Measurements from ENCODE around the gene MON2. TPM values are rescaled to one million over a fixed set of nuclear protein-coding genes. Genes with fewer than 3 reads are reported as not detected.
"Not testable (repeated sequence)": the region's sequence is repeated elsewhere in the genome, so short reads cannot be mapped to it uniquely, and the experiment has no call there.

MON2 gene, protein sequence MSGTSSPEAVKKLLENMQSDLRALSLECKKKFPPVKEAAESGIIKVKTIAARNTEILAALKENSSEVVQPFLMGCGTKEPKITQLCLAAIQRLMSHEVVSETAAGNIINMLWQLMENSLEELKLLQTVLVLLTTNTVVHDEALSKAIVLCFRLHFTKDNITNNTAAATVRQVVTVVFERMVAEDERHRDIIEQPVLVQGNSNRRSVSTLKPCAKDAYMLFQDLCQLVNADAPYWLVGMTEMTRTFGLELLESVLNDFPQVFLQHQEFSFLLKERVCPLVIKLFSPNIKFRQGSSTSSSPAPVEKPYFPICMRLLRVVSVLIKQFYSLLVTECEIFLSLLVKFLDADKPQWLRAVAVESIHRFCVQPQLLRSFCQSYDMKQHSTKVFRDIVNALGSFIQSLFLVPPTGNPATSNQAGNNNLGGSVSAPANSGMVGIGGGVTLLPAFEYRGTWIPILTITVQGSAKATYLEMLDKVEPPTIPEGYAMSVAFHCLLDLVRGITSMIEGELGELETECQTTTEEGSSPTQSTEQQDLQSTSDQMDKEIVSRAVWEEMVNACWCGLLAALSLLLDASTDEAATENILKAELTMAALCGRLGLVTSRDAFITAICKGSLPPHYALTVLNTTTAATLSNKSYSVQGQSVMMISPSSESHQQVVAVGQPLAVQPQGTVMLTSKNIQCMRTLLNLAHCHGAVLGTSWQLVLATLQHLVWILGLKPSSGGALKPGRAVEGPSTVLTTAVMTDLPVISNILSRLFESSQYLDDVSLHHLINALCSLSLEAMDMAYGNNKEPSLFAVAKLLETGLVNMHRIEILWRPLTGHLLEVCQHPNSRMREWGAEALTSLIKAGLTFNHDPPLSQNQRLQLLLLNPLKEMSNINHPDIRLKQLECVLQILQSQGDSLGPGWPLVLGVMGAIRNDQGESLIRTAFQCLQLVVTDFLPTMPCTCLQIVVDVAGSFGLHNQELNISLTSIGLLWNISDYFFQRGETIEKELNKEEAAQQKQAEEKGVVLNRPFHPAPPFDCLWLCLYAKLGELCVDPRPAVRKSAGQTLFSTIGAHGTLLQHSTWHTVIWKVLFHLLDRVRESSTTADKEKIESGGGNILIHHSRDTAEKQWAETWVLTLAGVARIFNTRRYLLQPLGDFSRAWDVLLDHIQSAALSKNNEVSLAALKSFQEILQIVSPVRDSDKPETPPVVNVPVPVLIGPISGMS (N-terminal part only)
- 10 to 100 TPM; 24.1 to 24.2 TPM for total RNA-seq

DNA sequence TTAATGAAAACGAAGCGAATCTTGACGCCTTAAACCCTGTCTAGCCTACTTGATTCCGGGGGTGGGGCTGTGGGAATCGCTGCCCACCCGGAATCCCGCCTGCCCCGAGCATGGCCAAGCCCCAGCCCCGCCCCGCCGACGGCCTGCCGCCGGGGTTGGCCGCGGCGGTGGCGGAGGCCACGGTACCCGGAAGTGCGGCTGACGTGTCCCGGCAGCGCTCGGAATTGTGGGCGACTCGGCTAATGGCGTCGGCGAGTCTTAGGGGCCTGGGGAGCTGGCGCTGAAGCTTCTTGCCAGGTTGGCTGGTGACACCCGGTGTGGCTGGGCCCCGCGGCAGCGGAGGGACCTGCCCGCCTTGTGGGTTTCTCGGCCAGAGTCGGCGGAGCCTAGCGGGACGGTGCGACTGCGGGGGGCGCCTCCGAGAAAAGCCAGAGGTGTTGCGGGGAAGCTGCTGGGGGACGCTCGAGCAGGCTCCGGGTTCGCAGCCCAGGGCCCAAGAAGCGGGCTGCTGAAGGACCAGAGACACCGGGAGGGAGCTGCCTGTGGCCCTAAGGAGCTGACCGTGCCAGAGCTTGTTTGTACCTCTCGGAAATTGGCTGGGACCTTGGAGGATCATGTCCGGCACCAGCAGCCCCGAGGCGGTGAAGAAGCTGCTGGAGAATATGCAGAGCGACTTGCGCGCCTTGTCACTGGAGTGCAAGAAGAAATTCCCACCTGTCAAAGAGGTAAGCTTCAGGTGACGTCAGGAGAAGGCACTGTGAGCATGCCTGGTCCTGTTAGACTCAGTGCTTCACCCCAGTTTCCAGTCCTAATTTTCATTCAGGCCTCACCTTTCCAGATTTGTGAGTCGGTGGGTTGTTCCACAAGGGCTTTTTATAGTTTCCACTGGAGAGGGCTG is at the start of gene MON2:
Gene MON2 (plus strand): TSS at position 233 of the 898 bp plus-strand sequence. CDS start 382 bp downstream, at position 615.
- CTCF ChIA-PET = interaction anchor here (1.4 kb wide), 1 partner anchor 207 kb away, joined by 3 read pairs; the partner anchor contains the start of gene USP15
- POLR2A ChIA-PET = interaction anchor here (0.9 to 1.2 kb wide), 2 partner anchors 56 to 207 kb away, joined by 3 to 5 read pairs; partner anchors contain the start of gene USP15

DNA sequence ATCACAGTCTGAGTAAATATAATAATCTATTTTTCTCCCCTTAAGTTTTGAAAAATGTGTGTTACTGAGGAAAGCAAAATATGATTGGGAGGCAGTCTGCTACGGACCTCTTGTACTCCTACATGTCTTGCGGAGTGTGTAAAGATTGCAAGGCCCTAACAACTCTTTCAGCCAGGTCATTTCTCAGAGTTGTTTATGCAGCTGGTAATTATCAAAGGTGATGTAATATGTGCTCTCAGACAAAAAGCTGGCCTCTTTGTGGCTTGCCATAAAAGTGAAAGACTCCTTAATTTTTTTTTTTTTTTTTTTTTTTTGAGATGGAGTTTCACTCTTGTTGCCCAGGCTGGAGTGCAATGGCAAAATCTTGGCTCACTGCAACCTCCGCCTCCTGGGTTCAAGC is 40.5 kb upstream of the MON2 start:
- ChIA-PET POLR2A (no interaction called here), CTCF (interaction anchor here (0.7 to 1.7 kb wide), 3 partner anchors 9 to 392 kb away, joined by 4 to 5 read pairs (median 5); no protein-coding TSS in a partner anchor)

DNA sequence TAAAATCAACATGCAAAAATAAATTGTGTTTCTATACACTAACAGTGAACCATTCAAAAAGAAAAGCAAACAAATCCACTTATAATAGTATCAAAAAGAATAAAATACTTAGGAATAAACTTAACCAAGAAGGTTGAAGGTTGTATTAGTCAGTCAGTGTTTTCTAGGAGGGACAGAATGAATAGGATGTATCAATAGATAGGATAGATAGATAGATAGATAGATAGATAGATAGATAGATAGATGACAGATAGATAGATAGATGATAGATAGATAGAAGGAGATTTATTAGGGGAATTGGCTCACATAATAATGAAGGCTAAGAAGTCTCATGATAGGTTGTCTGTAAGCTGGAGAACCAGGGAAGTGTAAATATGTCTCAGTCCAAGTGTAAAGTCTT is 37.2 kb upstream of the MON2 start:
- CTCF ChIA-PET = no interaction called here
- POLR2A ChIA-PET = no interaction called here

DNA sequence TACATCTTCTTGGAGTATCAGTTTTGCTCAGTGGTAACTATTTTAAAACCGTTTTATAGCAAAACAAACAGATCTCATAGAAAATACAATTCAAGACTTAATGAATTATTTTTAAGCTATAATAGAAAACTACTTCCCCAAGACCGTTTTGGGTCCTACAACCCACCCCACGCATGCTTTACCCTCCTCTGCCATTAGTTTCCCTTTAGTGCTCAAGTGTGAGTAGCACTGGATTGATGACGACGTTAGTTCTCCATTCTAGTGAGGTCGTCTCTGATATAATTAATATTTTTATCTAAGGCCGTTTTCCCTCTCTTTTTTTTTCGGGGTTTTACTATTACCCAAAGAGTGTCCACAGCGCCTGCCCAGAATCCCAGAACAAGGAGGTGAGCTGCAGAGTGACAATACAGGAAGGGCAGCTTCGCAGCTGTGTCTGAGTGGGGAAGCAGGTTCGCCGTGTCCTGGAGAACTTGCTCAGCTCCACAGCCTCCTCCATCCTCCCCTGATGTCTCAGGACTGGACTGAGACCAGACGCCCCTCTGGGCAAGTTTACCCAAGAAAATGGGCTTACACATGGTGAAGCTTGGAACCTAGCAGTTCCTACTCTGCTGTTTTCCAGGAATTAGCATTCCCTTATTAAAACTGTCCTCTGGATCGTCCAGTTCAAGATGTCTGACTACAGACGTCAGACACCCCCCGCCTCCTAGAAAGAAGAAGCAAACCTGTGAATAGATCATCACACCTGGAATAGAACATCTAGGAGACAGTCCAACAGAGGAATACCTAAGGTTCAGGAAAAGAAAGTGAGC is 31.9 kb upstream of the MON2 start:
- POLR2A ChIA-PET = interaction anchor here (0.7 kb wide), 1 partner anchor 108 kb away, joined by 4 read pairs; no protein-coding TSS in a partner anchor
- CTCF ChIA-PET = interaction anchor here (0.9 to 1.8 kb wide), 5 partner anchors 8 to 175 kb away, joined by 3 to 5 read pairs (median 3); no protein-coding TSS in a partner anchor

DNA sequence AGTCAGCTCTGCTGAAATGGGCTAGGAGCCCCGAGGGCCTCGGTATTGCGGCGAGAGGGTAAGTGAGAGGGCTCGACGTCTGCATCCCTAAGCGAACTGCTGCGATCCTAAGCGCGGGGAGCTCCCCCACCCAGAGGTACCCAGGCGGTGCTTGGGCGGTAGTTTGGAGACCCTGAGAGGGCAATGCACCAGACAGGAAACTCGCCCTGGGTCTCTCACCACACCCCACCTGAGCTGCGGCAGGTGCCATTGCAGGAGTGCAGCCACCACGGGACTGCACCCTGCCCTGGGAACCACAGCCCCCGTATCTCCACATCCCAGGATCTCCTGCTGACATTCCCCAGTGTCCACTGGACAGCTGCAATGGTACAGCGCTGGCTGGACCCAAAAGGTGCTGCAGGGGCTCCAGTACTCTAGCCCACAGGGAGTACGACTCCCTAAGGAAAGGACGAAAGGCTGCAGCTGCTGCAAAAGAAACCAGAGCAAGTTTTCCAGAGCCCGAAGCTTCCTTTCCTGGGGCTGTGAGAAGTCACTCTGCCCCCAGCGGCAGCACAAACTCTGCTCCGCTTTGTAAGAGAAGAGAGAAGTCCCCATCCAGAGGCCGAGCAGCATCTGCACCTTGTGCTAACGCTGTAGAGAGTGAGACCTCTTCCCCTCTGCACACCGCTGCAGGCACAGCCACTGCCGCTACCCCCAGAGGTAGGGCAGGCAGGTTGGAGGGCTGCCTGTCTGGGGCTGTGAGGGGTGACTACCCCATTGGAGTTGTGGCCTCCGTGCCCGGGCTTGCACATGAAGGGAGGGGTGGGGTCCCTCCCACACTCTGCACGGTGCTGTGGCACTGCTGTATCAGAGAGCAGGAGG is 31.1 kb upstream of the MON2 start:
- POLR2A ChIA-PET = interaction anchor here (0.7 kb wide), 1 partner anchor 109 kb away, joined by 4 read pairs; no protein-coding TSS in a partner anchor
- CTCF ChIA-PET = interaction anchor here (0.7 to 1.8 kb wide), 6 partner anchors 9 to 359 kb away, joined by 3 to 5 read pairs (median 3); no protein-coding TSS in a partner anchor

DNA sequence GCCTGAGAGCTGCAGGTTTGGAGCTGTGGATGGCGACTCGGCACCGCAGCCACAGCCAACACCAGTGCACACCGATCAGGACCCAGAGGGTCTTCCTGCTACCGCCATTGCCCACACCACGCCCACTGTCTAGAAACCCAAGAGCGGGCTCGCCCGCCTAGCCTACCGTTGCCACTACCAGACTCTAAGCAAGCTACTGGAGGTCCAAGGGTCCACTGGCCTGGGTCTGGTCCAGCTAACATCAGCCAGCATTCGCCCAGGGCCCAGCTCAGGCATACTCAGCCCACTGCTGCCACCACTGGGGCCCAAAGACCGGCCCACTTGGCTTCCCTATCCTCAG is 30.5 kb upstream of the MON2 start:
- POLR2A ChIA-PET = no interaction called here
- CTCF ChIA-PET = interaction anchor here (1.3 to 1.8 kb wide), 3 partner anchors 11 to 358 kb away, joined by 3 to 4 read pairs (median 4); no protein-coding TSS in a partner anchor

DNA sequence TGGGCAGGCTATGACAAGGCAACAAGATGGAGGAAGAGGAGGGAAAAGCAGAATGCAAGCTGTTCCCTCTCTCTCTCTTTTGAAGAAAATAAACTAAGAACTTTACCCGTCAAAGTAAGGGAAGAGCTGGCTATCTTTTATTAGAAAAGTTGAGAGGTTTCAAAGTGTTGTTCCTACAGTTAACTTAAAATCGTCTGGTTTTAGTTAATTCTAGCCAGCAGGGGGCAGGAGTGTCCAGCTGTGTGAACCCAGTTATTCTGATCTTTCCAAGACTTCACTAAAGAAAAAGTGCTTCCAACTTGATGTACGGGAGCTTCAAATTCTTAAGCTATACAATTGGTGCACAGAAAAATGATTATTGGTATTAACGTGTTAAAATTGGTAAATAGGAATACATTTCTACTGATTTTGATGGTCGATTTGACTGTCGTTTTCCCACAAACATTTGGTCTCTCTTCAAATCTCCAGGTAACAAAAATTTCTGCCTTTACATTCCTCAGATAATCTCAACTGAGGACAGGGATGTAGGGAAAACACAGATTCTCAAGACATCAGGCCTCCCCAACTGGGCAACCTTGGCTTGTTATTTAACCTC is 28.4 kb upstream of the MON2 start:
- POLR2A ChIA-PET = no interaction called here
- CTCF ChIA-PET = interaction anchor here (1.0 to 1.5 kb wide), 3 partner anchors 58 to 361 kb away, joined by 3 to 5 read pairs (median 3); no protein-coding TSS in a partner anchor

DNA sequence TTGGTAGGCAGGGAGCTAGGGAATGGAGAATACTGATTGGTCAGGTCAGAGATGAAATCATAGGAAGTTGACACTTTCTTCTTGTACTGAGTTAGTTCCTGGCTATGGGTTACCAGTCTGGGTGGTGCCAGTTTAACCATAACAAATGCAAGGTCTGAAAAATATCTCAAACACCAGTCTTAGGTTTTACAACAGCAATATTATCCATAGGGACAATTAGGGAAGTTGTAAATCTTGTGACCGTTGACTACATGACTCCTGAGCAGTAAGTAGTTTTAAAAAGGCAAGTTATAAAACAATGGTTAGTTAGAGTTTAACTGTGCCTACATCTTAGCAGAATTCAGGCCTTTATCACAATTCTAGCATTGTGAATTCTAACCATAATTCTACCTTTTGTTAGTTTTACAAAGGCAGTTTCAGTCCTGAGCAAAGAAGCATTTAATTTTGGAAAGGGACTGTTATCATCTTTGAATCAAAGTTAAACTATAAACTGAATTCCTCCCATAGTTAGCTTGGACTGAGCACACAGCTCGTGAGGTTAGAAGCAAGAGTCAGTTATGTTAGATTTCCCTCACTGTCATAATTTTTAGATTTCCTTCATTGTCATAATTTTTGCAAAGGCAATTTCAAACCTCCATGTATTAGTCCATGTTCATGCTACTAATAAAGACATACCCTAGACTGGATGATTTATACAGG is 19.7 kb upstream of the MON2 start:
- CTCF ChIA-PET = interaction anchor here (1.3 kb wide), 1 partner anchor 11 kb away, joined by 4 read pairs; no protein-coding TSS in a partner anchor

DNA sequence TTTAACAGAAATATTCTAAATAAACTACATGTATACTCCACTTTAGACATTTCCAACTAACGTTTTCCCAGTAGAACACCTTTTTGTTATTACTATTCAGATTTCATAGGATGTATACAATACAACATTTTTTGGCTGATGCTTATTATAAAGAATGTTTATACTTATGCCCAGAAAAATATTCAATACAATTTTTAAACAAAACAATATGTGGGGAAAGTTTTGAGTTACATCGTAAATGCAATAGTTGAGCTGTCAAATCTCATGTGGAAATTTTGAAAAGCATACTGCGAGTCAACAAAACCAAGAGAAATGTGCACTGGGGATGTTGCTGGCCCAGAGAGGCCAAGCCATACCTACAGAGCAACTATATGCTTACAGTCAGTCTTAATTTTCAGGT is 18.2 kb upstream of the MON2 start:
- CTCF ChIA-PET = no interaction called here
- POLR2A ChIA-PET = no interaction called here

More for the DNA sequence above, 19.7 kb upstream of the MON2 start:
- POLR2A ChIA-PET = no interaction called here

DNA sequence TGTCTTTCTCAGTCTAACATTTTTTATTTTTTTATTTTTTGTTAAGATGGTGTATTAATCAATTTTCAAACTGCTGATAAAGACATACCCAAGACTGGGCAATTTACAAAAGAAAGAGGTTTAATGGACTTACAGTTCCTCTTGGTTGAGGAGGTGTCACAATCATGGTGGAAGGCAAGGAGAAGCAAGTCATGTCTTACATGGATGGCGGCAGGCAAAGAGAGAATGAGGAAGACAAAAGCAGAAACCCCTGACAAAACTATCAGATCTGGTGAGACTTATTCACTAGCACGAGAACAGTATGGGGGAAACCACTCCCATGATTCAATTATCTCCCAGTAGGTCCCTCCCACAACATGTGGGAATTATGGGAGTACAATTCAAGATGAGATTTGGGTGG is 11.2 kb upstream of the MON2 start:
- CTCF ChIA-PET = not testable (repeated sequence)

DNA sequence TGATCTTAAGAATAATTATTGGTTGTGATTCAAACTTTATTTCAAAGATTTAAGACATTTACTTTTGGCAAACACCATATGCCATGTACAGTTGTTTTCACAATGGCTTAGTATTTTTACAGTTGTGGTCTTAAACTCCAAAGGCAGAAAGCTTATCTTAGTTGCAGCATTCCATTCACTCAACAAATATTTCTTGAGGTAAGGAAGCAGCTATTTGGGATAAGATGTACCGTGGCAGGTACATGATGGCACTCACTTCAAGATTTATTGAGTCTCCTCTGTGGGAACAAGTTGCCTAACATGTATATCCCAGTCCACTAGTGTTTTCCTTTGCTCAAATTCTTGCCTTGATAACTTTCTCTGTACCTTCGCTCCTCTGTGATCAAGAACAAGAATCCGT is 8.0 kb upstream of the MON2 start:
- ChIA-PET CTCF (no interaction called here), POLR2A (interaction anchor here (0.6 kb wide), 1 partner anchor 24 kb away, joined by 9 read pairs; no protein-coding TSS in a partner anchor)

More for the DNA sequence above, 11.2 kb upstream of the MON2 start:
- POLR2A ChIA-PET = not testable (repeated sequence)

DNA sequence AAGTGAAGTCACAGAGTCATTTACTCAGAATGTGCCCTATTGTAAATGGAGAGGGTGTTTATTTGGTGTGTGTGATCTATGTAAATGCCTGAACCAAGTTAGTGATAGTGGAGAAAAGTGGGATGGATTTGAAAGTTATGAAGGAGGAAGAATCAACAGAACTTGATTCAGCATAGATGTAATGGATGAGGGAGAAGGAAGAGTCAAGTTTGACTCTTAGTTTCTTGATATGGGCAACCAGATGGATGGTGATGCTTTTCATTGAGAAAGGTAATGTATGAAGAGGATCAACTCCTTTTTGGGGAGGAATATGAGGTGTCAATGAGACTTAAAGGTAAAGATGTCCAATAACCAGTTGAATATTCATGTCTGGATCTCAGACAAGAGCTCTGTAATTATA is 6.7 kb upstream of the MON2 start:
- ChIA-PET POLR2A (no interaction called here), CTCF (interaction anchor here (0.6 kb wide), 1 partner anchor 43 kb away, joined by 4 read pairs; no protein-coding TSS in a partner anchor)

DNA sequence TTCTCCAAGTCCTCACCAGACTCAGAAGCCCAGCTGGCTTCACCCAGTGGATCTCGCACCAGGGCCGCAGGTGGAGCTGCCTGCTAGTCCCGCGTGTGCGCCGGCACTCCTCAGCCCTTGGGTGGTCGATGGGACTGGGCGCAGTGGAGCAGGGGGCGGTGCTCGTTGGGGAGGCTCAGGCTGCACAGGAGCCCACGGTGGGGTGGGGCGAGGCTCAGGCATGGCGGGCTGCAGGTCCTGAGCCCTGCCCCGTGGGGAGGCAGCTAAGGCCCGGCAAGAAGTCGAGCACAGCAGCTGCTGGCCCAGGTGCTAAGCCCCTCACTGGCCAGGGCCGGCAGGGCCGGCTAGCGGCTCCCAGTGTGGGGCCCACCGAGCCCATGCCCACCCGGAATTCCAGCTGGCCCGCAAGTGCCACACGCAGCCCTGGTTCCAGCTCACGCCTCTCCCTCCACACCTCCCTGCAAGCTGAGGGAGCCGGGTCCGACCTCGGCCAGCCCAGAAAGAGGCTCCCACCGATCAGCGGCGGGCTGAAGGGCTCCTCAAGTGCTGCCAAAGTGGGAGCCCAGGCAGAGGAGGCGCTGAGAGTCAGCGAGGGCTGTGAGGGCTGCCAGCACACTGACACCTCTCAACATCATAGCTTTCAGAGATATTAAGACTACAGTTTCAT is 5.3 kb upstream of the MON2 start:
- CTCF ChIA-PET, POLR2A ChIA-PET: not testable (repeated sequence)

DNA sequence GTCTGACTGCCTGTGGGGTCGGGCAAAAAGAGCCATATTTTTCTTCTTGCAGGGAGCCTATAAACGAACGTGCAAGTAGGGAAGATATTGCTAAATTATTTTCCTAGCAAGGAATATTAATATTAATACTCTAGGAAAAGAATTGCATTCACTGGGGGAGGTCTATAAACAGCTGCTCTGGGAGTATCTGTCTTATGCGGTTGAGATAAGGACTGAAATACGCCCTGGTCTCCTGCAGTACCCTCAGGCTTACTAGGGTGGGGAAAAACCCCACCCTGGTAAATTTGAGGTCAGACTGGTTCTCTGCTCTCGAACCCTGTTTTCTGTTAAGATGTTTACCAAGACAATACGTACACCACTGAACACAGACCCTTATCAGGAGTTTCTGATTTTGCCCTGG is 3.4 kb upstream of the MON2 start:
- POLR2A ChIA-PET, CTCF ChIA-PET: not testable (repeated sequence)

DNA sequence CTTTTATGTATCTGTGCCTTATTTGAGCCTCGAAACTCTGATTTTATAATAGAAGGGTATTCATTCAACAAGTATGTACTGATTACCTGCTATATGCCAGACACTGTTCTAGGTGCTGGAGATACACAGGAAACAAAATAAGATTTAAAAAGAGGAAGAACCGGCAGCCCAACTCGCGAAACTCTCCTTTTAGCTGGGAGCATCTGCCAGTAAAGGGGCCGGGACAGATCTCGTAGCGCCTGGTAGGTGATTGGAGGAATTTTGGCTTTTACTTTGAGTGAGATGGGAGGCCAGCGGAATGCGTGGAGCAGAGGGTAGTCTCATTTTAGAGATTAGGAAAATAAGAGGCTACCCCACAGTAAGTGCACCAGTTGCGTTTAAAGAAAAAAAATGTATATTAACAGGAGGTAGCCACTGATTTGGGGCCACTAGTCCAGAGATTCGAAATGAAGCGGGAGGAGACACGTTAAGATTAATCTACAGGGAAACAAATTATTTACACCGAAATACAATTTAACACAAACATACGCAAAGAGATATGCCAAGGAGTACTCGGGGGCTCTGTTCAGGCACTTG is 520 bp upstream of the MON2 start:
- ChIA-PET POLR2A (interaction anchor here (0.9 to 1.2 kb wide), 2 partner anchors 57 to 206 kb away, joined by 3 to 5 read pairs; partner anchors contain the start of gene USP15), CTCF (interaction anchor here (1.3 kb wide), 1 partner anchor 77 kb away, joined by 4 read pairs; no protein-coding TSS in a partner anchor)
